Esophagus muscularis mucosa (tissue), 4 donors: ENCODE results near the gene PALMD.

Source experiments
- CTCF ChIP-seq, 3 experiments: fragments of 200-600 bp in 2 of 3; fragments of 450-650 bp in 1 of 3; sonication (generic) in 2 of 3; IDR thresholded peaks; one replicate each; pipeline ENCODE4 v1.5.1; 2017 to 2019; ENCODE audit warnings: antibody characterized with exemption in 3 of 3, mild to moderate bottlenecking in 2 of 3, moderate library complexity in 1 of 3
- EP300 ChIP-seq: sonication (generic); formaldehyde crosslinking; IDR thresholded peaks from one replicate; pipeline ENCODE4 v1.6.1; 2017; ENCODE audit warnings: antibody characterized with exemption
- POLR2A ChIP-seq: fragments of 450-650 bp; IDR thresholded peaks from one replicate; pipeline ENCODE4 v1.6.1; 2017; ENCODE audit warnings: antibody characterized with exemption, moderate library complexity, mild to moderate bottlenecking, low read depth

- TF ChIP-seq CTCF (IDR thresholded peaks at IDR 0.05) = no peak
- TF ChIP-seq POLR2A = no peak
- no peak for TF ChIP-seq EP300
Observed at GRCh38 chr1:99635664-99636063, 10.2 kb upstream of the PALMD start.
